ENCODE results near the gene FDX2.

Gene FDX2

GRCh38 chr19:10316229-10317044 lies 622 bp upstream of the FDX2 start:
- in situ Hi-C loops (cut with HindIII; ENCODE audit: low pct_ligation_motif_present, low pct_unique_long_range_greater_than_20kb, low sequenced_read_pairs), result no loop called here
- DNase-seq, result no peak

- in situ Hi-C loops (cut with HindIII; ENCODE audit: low pct_ligation_motif_present, low pct_unique_long_range_greater_than_20kb, low sequenced_read_pairs), result no loop called here
- no peak for DNase-seq
Observed at GRCh38 chr19:10309423-10309822, 6.4 kb downstream of the FDX2 start, which contains the start of gene ZGLP1. TSS of gene ZGLP1 (minus strand) at chr19:10309815.

DNA sequence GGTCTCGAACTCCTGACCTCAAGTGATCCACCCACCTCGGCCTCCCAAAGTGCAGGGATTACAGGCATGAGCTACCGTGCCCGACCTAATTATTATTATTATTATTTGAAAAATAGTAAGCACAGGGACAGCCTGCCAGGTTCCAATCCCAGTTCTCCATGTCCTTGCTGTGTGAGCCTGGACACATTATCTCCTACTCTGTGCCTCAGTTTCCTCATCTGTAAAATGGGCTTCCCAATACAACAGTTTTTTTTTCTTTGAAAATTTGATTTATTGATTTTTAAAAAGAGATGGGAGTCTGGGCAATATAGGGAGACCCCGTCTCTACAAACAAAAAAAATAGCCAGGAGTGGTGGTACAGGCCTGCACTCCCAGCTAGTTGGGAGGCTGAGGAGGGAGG lies 9.5 kb downstream of the FDX2 start:
- in situ Hi-C loops (cut with HindIII; ENCODE audit: low pct_ligation_motif_present, low pct_unique_long_range_greater_than_20kb, low sequenced_read_pairs), result no loop called here
- DNase-seq, result no peak

DNA sequence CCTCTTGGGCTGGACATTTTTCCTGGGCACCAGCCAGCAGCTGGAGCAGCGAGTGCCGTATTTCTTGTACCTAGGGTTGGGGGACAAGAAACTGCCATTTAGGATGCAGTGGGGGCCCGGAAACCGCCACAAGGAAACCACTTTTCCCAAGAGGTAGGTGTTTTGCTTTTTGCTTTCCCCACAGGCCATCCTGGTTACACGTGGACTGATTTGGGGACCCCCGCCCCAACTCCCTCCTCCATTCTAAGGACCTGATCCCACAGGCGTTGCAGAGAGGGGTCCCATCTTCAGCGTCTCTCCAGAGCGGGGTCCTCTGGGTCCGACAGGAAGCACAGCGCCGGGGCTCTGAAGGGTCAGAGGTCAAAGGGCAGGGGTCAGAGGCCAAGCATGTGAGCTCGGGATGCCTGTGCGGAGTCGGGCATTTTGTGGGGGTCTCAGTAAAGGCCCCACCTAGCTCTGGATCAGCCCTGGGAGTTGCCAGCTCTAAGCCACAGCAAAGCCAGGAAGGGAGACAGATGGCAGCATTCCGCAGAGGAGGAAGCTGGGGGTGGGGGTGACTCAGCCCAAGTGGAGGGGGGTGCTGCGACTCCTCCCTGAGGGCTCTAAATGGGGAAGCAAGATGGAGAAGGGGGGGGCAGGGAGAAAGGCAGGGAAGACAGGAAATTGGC lies 10.5 kb downstream of the FDX2 start:
- no peak for DNase-seq
- in situ Hi-C loops (cut with HindIII; ENCODE audit: low pct_ligation_motif_present, low pct_unique_long_range_greater_than_20kb, low sequenced_read_pairs), result no loop called here

DNA sequence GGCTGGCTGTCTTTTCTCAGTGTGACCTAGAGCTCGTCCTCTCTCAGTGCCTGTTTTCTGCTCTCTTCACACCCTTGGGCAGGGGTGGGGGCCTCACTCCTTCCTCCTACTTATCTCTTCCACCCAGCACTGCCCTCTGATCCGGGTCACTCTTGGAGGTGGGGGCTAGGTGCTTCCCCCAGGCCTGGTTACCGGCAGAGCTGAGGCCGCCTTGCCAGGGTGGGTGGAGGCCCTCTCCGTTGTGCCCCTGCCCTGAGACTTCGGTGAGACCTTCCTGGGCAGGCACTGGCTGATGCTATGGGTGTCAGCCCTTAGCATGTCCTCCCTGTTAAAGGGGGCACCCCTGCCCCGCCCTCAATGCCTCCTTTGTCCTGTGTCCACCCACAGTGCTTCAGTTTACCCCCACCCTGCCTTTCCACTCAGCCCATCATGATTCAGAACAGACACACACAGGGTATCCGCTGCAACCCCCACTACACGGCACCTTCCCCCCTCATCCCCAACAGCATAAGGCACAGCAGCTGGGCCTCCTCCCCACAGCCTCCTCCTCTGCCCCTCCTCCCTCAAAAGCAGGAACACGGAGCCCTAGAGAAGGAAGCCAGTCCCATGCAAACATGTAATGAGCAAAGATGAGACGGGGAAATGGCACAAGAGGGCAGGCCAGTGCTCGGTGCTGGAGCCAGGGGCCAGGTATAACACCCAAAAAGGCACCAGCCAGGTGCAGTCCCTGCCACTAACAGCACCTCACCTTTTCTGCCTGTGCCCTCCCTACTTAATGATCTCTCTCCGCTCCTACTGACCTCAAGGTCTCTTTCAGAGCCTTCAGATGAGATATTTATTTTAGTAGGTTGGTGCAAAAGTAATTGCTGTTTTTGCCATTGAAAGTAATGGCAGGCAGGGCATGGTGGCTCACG lies 16.0 kb downstream of the FDX2 start:
- in situ Hi-C loops (cut with HindIII; ENCODE audit: low pct_ligation_motif_present, low pct_unique_long_range_greater_than_20kb, low sequenced_read_pairs), result no loop called here
- no peak for DNase-seq

DNA sequence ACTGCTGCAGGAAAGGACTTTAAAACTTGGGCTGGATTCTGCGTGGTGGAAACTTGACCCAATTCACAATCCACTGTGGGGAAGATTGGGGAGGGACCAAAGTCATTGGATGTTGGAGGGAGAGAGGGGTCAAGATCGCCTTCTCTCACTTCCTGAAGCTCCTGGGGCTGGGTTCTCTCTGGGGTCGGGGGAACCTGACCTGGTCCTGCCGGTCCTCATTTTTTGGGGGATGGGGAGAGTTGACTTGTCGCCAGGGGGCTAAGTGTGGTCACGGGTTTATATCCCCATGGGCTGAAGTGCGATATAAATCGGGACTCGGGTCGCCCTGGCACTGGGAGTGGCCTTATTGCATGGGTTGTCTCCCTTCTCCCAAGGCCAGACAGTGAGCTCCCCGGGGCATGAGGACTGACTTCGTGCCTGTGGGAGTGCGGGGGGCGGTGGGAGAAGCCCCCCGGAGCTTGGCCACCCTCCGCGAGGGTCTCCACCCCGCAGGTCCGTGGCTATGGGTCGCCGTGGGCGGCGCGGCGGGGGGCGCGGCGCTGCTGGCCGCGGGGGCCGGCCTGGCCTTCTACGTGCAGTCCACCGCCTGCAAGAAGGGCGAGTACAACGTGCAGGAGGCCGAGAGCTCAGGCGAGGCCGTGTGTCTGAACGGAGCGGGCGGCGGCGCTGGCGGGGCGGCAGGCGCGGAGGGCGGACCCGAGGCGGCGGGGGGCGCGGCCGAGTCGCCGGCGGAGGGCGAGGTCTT lies 19.8 kb downstream of the FDX2 start:
- in situ Hi-C loops (cut with HindIII; ENCODE audit: low pct_ligation_motif_present, low pct_unique_long_range_greater_than_20kb, low sequenced_read_pairs), result no loop called here
- no peak for DNase-seq

- DNase-seq, result peak; percentile 45
- in situ Hi-C loops (cut with HindIII; ENCODE audit: low pct_ligation_motif_present, low pct_unique_long_range_greater_than_20kb, low sequenced_read_pairs), result no loop called here
Observed at GRCh38 chr19:10295305-10295846, 20.4 kb downstream of the FDX2 start.

DNA sequence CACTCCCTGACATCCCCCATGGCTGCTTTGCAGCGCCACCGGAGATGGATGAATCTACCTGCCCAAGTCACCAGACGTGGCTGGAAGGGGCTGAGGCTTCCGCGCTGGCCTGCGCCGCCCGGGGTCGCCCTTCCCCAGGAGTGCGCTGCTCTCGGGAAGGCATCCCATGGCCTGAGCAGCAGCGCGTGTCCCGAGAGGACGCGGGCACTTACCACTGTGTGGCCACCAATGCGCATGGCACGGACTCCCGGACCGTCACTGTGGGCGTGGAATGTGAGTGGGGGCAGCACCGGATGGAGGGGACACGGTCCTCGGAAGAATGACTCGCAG lies 21.5 kb downstream of the FDX2 start:
- no peak for DNase-seq

DNA sequence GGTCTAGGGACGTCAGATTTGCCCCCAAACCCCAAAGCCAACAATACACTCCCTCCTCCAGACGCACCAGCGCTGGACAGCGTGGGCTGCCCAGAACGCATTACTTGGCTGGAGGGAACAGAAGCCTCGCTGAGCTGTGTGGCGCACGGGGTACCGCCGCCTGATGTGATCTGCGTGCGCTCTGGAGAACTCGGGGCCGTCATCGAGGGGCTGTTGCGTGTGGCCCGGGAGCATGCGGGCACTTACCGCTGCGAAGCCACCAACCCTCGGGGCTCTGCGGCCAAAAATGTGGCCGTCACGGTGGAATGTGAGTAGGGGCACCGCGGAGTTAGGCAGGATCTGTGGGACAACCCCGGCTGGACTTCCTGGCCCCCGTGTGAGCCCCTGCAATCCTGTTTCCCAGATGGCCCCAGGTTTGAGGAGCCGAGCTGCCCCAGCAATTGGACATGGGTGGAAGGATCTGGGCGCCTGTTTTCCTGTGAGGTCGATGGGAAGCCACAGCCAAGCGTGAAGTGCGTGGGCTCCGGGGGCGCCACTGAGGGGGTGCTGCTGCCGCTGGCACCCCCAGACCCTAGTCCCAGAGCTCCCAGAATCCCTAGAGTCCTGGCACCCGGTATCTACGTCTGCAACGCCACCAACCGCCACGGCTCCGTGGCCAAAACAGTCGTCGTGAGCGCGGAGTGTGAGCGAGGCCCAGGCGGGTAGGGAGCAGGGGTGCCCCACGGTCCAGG lies 22.0 kb downstream of the FDX2 start:
- no peak for DNase-seq
- in situ Hi-C loops (cut with HindIII; ENCODE audit: low pct_ligation_motif_present, low pct_unique_long_range_greater_than_20kb, low sequenced_read_pairs), result no loop called here

More for the DNA sequence above, 21.5 kb downstream of the FDX2 start:
- in situ Hi-C loops (cut with HindIII; ENCODE audit: low pct_ligation_motif_present, low pct_unique_long_range_greater_than_20kb, low sequenced_read_pairs), result no loop called here

DNA sequence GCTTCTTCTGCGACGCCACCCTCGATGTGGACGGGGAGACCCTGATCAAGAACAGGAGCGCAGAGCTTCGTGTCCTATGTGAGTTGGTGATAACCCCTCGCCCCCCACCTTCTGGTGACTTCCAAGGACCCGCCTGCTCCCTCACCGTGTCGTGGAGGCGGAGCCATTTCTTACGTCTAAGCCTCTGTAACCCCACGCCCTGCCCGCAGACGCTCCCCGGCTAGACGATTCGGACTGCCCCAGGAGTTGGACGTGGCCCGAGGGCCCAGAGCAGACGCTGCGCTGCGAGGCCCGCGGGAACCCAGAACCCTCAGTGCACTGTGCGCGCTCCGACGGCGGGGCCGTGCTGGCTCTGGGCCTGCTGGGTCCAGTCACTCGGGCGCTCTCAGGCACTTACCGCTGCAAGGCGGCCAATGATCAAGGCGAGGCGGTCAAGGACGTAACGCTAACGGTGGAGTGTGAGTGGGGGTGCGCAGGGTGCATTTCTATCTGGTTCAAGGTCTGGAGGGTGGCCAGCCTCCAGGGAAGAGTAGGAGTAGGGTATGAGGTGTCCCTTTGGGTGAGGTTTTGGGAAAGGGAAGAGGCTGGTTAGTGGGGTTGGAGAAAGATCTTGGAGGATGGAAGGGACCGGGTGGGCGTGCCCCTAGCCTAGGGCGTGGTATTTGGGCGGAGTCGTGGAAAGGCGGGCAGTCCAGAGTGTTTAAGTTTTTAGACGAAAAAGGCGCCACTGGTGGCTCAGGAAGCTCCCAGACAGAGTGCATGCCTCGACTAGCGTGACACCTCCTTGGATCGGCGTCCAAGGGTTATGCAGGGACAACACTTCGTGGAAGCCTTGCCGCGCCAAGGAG lies 22.8 kb downstream of the FDX2 start:
- DNase-seq, result no peak
- in situ Hi-C loops (cut with HindIII; ENCODE audit: low pct_ligation_motif_present, low pct_unique_long_range_greater_than_20kb, low sequenced_read_pairs), result no loop called here

DNA sequence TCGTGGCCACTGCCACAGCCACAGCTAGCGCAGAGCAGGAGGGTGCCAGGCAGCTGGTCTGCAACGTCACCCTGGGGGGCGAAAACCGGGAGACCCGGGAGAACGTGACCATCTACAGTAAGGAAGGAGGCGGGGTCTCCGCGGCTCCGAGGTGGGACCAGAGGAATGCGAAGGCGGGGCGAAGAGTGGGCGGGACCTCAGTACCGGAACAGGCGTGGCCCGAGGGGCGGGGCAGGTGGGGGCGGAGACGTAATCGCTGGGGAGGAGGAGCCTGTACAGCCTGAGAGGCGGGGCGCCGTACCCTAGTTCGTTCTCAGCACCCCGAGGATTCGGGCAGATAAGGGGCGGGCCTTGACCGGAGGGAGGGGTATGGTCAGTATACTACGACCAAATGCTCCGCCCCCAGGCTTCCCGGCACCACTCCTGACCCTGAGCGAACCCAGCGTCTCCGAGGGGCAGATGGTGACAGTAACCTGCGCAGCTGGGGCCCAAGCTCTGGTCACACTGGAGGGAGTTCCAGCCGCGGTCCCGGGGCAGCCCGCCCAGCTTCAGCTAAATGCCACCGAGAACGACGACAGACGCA lies 23.5 kb downstream of the FDX2 start:
- peak; percentile 14 for DNase-seq
- in situ Hi-C loops (cut with HindIII; ENCODE audit: low pct_ligation_motif_present, low pct_unique_long_range_greater_than_20kb, low sequenced_read_pairs), result no loop called here

- DNase-seq, result no peak
- in situ Hi-C loops (cut with HindIII; ENCODE audit: low pct_ligation_motif_present, low pct_unique_long_range_greater_than_20kb, low sequenced_read_pairs), result no loop called here
Observed at GRCh38 chr19:10291554-10292205, 24.1 kb downstream of the FDX2 start.

- in situ Hi-C loops (cut with HindIII; ENCODE audit: low pct_ligation_motif_present, low pct_unique_long_range_greater_than_20kb, low sequenced_read_pairs), result no loop called here
- peak; percentile 23 for DNase-seq
Observed at GRCh38 chr19:10290876-10291553, 24.8 kb downstream of the FDX2 start.

- no peak for DNase-seq
- in situ Hi-C loops (cut with HindIII; ENCODE audit: low pct_ligation_motif_present, low pct_unique_long_range_greater_than_20kb, low sequenced_read_pairs), result no loop called here
Observed at GRCh38 chr19:10290357-10290875, 25.4 kb downstream of the FDX2 start.

DNA sequence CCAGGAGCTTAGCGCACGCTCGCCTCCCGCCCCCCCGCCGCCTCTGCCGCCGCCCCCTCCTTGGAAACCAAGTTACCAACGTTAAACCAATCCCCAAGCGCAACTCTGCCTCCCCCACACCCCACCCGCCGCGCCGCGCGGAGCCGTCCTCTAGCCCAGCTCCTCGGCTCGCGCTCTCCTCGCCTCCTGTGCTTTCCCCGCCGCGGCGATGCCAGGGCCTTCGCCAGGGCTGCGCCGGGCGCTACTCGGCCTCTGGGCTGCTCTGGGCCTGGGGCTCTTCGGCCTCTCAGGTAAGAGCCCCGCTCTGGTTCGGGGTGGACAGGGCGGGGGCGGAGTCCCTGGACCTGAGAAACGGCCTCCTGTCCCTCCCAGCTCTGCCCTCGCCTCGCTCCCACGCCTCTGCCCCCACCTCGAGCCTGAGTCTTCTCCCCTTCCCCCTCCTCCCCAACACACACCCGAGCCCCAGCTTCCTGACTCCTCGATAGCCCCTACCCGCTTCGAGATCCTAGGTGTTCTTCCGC lies 25.9 kb downstream of the FDX2 start, which contains the start of gene ICAM5:
Gene ICAM5, plus strand, starts transcription at position 117 of the 521 bp plus-strand sequence. Its CDS starts 92 bp downstream, at position 209.
- in situ Hi-C loops (cut with HindIII; ENCODE audit: low pct_ligation_motif_present, low pct_unique_long_range_greater_than_20kb, low sequenced_read_pairs), result no loop called here
- DNase-seq, result peak; percentile 17

Data from ACHN (cell line).